COLO668 (cell line): Measurements from ENCODE around the gene PDE4D.

Experiments used
- DNase-seq: peaks from one replicate; lab custom pipeline; 2025; ENCODE audit not compliant: unreplicated experiment; lab: John Stamatoyannopoulos, UW

PDE4D gene

DNA sequence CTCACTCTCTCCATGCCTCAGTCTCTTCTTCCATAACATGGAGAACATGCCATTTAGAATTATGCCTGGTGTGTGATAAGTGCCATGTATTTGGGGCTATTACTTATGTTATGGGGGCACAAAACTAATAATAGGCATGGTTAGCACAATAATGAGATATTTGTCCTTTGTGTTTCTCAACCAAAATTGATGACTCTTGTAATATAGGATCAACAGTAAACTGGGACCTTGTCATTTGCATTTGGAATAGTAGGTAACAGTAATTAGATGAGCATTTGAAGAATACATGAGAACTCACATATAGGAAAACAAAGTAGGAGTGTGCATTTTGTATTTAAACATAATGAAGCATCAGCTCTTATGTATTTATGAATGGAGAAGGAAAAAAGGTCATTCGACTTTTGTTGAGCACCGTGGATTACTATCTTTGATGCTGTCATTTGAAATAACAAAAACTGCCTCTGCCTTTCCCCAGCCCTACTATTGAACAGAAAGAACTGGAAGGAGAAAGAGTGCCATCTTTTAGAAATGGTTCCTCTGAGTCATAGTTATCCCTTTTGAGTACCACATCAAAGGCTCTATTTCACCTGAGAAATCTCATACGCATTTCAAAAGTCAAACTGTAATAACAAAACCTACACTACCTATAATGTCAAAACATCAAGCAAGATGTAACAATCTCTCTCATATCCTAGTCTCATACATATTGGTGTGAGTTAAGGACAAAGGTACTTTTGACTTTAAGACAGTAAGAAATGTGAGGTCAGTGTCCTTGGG is 655.2 kb downstream of the PDE4D start:
- no peak for DNase-seq

DNA sequence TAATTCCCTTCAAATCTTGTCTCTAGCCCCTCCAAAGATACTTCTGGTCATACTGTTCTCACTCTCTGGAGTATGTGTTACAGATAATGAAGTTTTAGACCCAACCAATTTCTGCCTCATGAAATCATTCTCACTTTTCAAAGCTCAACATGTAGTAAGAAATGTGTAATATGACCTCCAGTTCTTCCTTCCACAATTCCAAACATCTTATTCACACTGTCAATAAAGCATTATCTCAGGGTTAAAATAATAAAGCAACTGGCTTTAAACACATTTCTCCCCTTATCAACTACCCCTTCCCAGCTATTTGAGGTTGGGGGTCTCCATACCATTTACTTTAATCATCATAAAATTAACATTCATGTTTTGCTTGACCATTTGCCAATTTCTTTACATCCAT is 656.5 kb downstream of the PDE4D start:
- DNase-seq: no peak

DNA sequence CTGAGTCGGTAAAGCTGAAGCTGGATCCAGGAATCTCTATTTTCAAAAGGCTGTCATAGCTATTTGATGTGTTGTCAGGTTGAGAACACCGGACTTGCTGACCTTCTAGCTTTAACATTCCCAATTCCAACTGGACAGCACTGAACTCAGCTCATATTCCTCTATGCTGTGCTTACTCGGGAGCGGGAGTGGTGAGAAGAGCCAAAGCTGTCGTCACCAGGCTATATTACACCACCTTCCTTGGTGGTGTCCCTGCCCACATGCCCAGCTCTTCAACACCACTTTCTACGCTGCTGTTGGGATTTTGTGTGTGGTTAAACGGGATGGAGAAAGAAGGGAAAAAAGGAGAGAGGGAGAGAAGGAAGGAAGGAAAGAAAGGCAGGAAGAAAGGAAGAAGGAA is 657.1 kb downstream of the PDE4D start:
- DNase-seq: no peak

DNA sequence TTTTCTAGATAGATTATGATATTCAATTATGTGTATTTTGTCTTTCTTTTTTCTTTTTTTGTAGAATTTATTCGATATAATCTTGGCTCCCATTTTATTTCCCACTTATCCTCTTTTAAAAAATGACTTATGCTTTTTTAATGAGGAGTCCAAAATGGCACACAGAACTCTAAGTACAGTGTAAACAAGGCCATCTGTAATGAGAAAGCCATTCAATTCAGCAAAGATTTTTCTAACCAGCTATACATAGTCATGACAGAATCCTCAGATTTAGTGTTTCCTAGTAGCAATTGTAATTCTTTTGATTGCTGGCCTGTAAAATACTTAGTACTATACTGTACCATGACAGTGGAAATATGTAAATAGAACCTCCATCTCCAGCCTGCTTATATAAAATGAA is 659.3 kb downstream of the PDE4D start:
- DNase-seq: no peak

DNA sequence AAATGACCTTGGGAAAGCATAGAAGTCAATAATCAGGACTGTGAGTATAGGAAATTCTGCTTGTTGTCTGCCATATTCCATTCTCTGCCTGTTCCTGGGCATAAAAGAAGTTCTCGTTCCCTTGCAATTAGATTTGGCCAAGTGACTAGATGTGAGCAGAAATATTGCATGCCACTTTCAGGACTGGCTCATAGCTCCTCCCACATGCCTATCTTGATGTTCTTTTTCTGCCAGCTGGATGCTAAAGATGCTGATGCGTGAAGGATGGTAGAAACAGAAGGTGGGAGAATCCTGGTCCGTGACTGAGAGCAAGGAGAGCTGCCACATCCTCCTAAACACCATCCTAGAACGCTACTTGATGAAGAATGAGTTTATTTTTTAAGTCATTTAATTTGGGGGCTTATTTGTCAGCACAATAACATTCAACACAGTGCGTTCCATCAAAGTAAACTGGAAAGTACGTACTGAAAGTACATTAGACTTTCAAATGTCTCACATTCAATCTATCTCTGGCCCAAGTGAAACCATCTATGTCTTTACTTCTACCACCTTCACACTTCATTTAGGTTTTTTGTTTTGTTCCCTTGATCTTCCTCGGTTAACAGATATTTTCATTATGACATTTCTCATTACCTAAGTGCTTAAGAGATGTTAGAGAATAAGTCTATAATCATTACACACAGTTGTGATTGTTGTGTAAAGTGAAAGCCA is 662.1 kb downstream of the PDE4D start:
- no peak for DNase-seq

DNA sequence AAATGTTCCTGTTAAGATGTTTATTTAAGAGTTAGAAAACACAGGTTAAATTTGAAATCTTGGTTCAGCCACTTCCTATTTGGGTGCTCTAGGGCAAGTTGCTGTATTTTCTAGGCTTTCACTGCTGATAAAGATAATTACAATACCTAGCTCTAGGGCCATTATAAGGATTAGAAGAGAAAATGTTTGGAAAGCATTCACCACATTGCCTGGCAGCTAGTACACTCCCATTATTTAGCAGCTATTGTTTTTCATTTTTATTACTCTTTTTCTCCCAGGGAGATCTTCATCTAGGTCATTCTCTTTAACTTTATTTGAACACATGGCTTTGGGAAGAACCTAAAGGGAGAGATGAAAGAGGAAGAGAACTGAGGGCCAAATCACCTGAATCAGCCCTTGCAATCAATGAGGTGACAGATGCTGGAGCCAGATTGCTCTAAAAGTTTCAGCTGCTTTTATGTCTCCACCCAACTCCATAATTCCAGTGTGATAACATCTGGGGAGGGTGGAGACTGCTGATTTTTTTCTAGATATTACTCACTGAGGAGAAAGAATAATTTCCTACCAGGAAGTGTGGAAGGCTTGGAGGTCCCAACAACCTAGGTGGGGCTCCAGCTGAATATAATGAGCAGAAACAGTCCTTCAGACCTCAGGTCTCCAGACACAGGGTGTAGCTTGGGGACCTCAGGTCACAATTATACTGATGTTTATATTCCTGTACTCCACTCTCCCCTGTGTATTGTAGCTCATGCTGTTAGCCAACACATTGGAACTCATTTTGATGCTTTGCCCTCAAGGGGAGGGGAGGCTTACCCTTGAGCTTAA is 670.6 kb downstream of the PDE4D start:
- no peak for DNase-seq

DNA sequence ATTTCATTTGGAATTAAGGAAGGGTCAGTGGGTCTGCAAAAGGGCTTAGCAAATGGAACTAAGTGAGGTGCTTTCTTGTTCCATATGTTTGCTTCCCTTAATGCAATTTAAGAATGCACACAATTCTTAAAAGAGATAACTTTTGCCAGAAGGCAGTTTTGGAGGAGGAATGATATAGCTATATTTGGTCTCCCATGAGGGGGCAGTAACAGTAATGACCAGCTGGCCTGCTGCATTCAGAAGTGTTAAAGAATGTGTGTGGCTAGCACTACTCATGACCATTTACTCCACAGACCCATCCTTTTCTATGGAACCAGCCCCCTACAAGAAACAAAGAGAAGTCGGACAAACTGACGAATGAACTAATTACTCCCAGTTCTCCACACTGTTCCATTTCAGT is 671.8 kb downstream of the PDE4D start:
- no peak for DNase-seq

DNA sequence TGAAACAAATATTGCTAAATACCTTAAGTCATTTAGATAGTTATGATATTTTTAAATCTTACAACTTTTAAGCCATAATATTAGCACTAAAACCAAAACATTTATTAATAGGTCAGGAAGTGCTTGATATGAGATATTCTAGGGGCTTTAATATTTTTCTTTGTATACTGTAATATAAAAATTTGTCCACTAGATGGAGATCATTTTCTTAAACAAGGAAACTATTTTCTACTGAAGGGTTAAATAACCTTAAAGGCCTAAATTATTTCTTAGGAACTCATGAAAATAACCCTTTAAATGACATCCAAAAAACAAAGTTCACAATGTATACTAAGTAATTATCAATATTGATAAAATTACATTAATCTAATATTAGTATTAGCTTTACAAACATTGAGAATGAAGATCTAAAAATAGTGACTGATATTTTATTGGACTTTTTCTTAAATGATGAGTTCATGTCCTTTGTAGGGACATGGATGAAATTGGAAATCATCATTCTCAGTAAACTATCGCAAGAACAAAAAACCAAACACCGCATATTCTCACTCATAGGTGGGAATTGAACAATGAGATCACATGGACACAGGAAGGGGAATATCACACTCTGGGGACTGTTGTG is 675.0 kb downstream of the PDE4D start:
- no peak for DNase-seq

DNA sequence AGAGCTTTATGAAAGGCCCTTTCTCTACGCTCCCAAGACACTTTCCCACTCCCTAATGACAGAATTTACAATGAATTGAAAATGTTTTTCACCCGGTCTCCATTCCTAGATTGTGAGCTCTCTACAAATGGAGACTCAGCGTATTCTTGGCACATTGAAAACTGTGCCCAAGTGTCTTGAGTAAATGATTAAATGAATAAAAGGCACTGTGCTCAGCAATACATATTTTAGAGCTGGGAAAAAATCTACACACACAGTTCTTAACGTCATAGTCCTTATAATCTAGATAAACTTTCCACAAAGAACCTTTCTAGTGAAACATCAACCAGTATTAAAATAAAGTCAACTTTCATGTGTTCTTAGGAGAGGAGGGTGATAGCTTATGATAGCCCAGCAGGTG is 676.7 kb downstream of the PDE4D start:
- no peak for DNase-seq

DNA sequence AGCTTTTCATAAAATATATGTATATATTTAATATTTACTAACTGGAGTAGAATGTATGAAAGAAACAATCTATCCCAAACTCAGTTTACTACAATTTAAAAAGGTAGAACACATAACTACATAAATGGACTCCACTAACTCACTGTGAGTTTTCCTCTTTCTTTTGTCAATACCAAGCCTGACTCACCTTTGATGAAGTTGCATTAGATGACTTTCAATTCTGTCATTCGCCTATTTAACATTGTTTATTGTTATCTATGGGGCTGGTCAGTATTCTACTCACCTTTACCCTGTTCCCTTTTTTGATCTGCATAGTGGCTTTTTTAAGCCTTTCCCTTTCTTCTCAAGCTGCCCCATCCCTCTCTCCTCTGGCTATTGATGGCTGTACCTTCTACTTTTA is 680.9 kb downstream of the PDE4D start:
- no peak for DNase-seq

DNA sequence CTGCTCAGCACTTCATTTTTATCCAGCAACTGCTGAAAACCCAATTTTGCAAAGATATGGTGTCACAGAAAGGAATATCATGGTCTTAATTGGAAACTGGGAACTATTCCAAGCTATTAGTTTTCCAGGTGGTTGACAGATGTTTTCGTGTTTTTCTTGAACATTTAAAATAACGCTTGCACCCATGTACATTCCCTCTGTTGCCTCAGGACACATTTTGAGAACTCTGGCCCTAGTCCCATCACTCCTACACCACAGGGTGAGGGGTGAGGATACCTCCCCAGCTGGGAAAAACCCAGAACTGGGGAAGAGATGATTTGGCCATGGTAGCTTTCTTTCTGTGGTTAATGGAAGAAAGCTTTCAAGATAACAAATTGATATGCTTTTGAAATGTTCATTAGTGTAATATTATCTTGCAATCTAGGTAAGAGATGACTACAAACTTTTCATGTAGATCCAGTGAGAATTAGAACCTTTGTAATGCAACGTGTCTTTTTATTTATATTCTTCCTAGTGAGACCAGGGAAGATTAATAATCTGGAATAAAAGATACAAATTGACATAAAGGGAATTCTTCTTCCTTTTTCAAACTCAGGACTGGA is 683.7 kb downstream of the PDE4D start:
- DNase-seq: no peak

DNA sequence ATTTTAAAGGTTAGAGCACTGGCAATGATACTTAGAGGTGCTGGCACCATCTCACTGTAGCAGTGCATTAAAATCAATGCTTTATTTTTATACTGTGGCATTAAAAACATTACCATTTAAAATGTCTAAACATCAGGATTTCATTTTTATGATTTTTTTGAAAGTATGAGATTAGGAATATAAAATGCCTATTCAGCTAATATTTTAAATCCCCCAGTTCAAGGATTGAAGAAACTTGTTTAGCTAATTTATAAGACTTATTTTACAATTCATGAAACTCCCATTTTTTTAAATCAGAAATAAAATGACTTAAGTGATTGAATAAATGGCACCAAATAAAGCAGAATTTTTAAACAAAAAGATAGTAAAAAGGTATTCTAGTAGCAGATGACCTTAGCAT is 685.1 kb downstream of the PDE4D start:
- no peak for DNase-seq

DNA sequence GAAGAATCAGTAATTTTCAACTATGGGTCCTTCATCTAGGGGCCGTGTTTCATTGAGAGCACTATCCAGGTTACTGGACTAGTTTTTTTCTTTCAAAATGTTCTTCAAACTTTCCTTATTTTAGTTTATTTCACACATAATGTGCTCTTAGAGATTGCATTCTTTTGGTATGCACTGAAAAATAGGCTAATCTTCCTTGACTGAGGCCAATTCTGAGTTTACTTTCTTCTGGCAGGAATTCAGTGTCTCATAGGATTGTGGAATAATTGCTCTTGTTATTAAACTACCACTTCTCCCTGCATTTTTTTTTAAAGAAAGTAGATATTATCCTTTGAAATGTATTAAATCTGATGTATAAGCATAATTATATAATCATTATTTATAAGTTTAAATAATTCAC is 686.1 kb downstream of the PDE4D start:
- DNase-seq: no peak

DNA sequence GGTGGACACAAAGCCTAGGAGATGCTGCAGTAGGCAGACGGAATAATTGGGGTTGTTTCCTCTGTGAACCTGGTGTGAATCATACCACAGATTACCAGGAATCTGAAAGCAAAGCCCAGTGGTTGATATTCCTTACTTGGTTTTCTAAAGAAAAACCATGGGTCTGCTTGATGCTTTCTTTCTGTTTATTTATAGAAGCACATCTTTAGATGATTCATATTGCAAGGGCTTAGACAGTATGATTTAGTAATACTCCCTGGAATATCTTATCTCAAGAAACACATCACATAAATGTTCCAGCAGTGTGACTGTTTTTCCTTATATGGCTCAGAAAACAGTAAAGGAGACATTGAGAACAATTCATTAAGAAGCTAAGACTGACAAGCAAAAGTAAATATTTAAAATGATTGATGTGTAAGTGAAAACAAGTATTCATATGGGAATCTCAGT is 687.4 kb downstream of the PDE4D start:
- no peak for DNase-seq

DNA sequence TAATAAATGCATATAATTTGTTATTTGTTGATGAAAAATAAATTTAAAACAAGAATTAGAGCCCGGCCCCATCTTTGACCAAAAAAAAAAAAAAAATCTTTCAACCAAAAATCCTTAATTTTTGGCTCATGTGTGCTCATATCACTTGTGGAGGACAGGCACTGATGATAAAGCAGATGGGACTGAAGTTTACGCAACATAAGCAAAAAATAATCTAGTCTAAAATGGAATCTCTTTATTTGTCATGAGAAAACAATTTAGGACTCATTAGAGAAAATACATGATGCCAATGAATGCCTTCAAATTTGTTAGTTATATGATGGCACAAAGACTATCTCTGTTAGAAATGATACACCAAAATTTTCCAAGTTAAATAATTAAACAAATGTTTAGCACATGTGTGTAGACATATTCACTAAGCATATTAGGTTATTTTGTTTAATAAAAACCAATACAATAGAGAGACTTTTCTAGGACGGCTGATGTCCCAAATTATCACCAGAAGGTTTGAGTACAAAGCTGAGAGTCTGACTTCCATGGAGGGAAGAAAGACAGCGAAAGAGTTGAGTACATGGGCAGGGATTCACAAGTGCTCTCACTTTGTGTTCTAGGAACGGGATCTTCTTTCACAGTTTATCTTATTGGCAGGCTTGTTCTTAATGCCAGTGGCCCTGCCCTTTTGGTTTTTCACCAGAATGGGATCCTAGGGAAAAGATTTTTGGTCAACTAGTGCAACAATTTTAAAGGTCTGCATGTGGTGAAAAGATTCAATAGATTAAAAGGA is 689.2 kb downstream of the PDE4D start:
- DNase-seq: no peak

DNA sequence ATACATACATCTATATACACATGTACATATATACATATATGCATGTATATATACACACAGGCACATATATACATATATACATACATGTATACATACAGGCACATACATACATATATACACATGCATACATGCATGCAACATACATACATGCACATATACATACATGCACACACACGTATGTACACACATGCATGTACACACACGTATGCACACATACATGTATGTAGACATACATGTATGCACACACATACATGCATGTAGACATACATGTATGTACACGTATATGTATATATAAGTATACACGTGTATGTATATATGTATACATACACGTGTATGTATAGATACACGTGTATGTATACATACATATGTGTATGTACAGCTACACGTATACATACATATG is 693.7 kb downstream of the PDE4D start:
- DNase-seq: no peak

DNA sequence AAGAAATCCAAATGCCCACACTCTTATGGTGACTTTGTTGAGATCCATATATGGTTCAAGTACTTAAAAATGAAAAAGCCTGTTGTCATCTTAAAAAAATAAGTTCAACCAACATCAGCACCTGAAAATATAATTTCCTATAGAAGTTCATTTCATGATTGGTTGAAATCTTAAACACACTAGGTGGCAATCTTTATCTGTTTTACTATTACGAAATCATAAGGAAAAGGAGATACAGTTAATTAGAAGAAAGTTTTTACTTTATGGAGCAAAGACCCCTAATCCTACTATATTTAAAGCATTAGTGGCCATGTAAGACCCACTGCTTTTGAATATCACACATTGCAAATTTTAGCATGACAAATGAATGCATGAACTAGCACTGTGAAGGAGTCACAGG is 694.7 kb downstream of the PDE4D start:
- no peak for DNase-seq

DNA sequence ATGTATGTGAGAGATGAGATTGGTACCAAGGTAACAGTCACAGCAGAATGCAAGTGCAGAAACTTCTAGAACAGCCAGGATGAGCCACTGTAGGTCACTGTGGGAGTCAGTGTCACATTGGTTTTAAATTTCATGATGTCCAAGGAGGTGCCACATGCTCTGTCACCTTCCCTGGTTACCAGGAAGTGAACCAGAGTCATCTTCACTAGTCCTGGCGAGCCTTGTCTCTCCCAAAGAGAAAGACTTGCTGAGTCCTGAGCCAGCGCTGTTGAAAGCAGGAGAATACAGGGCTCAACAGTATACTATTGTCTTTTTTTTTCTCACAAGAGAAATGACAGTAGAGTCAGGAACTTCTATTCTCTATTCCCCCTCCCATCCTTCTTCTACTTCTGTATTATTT is 695.2 kb downstream of the PDE4D start:
- DNase-seq: no peak

DNA sequence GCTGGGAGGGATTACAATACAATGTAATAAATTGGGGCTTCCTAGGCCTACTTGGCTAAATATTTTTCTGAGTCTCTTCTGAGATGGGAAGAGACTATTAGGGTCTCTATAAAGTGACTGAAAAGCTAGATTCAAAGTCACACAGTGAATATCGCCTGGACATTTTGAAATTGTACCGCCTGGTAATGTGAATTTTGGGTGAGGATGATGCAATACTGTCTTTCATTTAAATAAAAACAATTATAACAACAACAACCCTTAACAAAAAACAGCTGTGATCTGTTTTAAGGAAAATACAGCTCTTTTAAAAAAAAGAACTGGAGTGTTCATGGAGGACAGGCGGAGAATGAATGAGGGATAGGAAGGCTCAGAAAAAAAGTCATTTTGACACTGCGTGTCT is 695.6 kb downstream of the PDE4D start:
- no peak for DNase-seq

DNA sequence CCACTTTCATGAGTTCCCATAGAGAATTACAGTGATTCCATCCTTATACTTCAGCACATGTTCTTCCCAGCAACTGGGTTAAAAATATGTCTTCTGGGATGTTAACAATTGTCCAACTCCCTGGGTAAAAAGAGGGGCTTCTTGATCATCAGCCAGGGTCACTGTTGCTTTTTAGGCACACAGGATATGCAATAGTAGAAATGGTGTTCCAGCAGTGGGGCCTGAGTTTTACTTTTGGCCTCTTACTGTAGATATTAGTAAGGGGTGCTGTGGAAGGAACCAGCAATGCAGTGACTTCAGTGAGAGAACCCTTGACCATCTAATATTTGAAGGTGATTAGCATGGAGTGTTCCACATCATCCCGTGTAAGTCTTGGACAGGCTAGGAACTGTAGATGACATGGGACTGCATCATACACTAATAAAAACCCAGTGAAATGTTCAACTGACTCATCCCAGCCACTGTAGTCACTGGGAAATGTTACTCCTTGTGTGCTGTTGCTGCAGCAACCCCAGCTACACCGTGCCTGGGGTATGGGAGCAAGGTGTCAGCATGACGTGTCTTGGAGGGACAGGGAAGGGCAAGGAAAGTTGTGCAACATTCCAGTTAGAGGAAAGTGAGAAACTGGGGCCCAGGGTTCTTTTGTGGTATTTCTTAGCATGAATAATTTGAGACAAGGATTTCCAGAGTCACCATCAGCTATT is 699.8 kb downstream of the PDE4D start:
- DNase-seq: no peak
